HG03354 (cell line): ENCODE measurements around the gene MCM9.

Experiments used
- ATAC-seq: cut with Tn5 transposase; IDR thresholded peaks from one replicate; pipeline ENCODE4 v1.9.1; 2021; ENCODE audit warnings: mild to moderate bottlenecking; ENCODE audit not compliant: unreplicated experiment, poor library complexity, severe bottlenecking

Gene MCM9

GRCh38 chr6:118895261-118895560 is 39.7 kb downstream of the MCM9 start:
- no peak for ATAC-seq

- peak; percentile 43 for ATAC-seq
These were observed 40.3 kb downstream of the MCM9 start for GRCh38 chr6:118894425-118895260.

- peak; percentile 58 for ATAC-seq
These were observed 41.0 kb downstream of the MCM9 start, which contains the start of gene ASF1A for GRCh38 chr6:118893807-118894424. Gene ASF1A, plus strand, starts transcription at chr6:118894152. Its CDS starts 262 bp downstream, at chr6:118894414.

- ATAC-seq = peak; percentile 20
These were observed 41.7 kb downstream of the MCM9 start for GRCh38 chr6:118893064-118893806.

- no peak for ATAC-seq
These were observed 42.5 kb downstream of the MCM9 start for GRCh38 chr6:118892355-118892991.

- ATAC-seq = no peak
These were observed 43.8 kb downstream of the MCM9 start for GRCh38 chr6:118890997-118891790.

- ATAC-seq = no peak
These were observed 45.8 kb downstream of the MCM9 start for GRCh38 chr6:118889163-118889562.

- ATAC-seq = no peak
These were observed 48.3 kb downstream of the MCM9 start for GRCh38 chr6:118886641-118887040.

- no peak for ATAC-seq
These were observed 52.5 kb downstream of the MCM9 start for GRCh38 chr6:118882314-118882905.

GRCh38 chr6:118881440-118882313 is 53.3 kb downstream of the MCM9 start:
- peak; percentile 86 for ATAC-seq

GRCh38 chr6:118877806-118878205 is 57.2 kb downstream of the MCM9 start:
- ATAC-seq = no peak

- ATAC-seq = no peak
These were observed 58.1 kb downstream of the MCM9 start for GRCh38 chr6:118876814-118877213.

GRCh38 chr6:118876198-118876597 is 58.8 kb downstream of the MCM9 start:
- no peak for ATAC-seq

GRCh38 chr6:118875672-118876071 is 59.3 kb downstream of the MCM9 start:
- no peak for ATAC-seq

GRCh38 chr6:118873239-118873638 is 61.7 kb downstream of the MCM9 start:
- ATAC-seq = no peak

GRCh38 chr6:118872726-118873125 is 62.2 kb downstream of the MCM9 start:
- no peak for ATAC-seq

GRCh38 chr6:118872318-118872717 is 62.6 kb downstream of the MCM9 start:
- ATAC-seq = no peak

- ATAC-seq = no peak
These were observed 63.6 kb downstream of the MCM9 start for GRCh38 chr6:118871331-118871730.
